IMR-90 (cell line): Measurements from ENCODE around the gene RFX1. TPM values are rescaled to one million over a fixed set of nuclear protein-coding genes. Genes with fewer than 3 reads are reported as not detected.

Source experiments
- ATAC-seq: fragments of 200-7000 bp; cut with Tn5 transposase; 2 replicates; pipeline ENCODE4 v1.9.1; 2020; ENCODE audit warnings: low read depth, mild to moderate bottlenecking, moderate library complexity
- BruUV-seq: library from RNA; stranded (reverse); fragments of 400-500 nt; replicated peaks from 2 replicates; lab custom pipeline; 2021; lab: Mats Ljungman, UMichigan
- CTCF ChIA-PET: fragments of 300-600 bp; formaldehyde crosslinking; extraction: SDS; loops from one replicate; lab custom pipeline; 2021; ENCODE audit warnings: antibody characterized with exemption; lab: Yijun Ruan, JAX
- POLR2A ChIA-PET: fragments of 300-600 bp; sonication (Branson Sonifier 250); formaldehyde crosslinking; loops from one replicate; lab custom pipeline; 2022; ENCODE audit warnings: antibody characterized with exemption; ENCODE audit not compliant: unreplicated experiment; lab: Charles Lee
- DNase-seq: peaks from one replicate; pipeline ENCODE4 v3.0.0; 2013
- H2AFZ ChIP-seq: replicated peaks from 2 replicates; pipeline ENCODE3; 2013; ENCODE audit warnings: low read length, mild to moderate bottlenecking; ENCODE audit not compliant: poor library complexity
- H2AK5ac ChIP-seq: 2 replicates; pipeline ENCODE4 v1.6.1; 2013; ENCODE audit warnings: low read depth, low read length, inconsistent platforms
- H2AK9ac ChIP-seq: replicated peaks from 2 replicates; pipeline ENCODE3; 2013; ENCODE audit warnings: mild to moderate bottlenecking, low read depth, low read length, moderate library complexity; ENCODE audit not compliant: poor library complexity
- H2BK120ac ChIP-seq: 2 replicates; pipeline ENCODE4 v1.6.1; 2013; ENCODE audit warnings: low read depth, low read length, inconsistent platforms
- H2BK15ac ChIP-seq: 3 replicates; pipeline ENCODE4 v1.6.1; 2013; ENCODE audit warnings: low read depth, low read length, inconsistent platforms
- H2BK20ac ChIP-seq: 2 replicates; pipeline ENCODE4 v1.6.1; 2013; ENCODE audit warnings: low read depth, mild to moderate bottlenecking, inconsistent platforms, low read length, moderate library complexity
- H2BK5ac ChIP-seq: 2 replicates; pipeline ENCODE4 v1.6.1; 2013; ENCODE audit warnings: mild to moderate bottlenecking, low read depth, low read length, inconsistent platforms; ENCODE audit not compliant: poor library complexity, severe bottlenecking
- H3K14ac ChIP-seq: replicated peaks from 2 replicates; pipeline ENCODE4 v1.6.1; 2013; ENCODE audit warnings: low read depth, low read length, inconsistent platforms
- H3K18ac ChIP-seq: 2 replicates; pipeline ENCODE4 v1.6.1; 2013; ENCODE audit warnings: low read depth, low read length, control low read depth
- H3K23ac ChIP-seq: 2 replicates; pipeline ENCODE4 v1.6.1; 2013; ENCODE audit warnings: low read depth, low read length, inconsistent platforms
- H3K27ac ChIP-seq: 2 replicates; pipeline ENCODE4 v1.5.1; 2013; ENCODE audit warnings: mild to moderate bottlenecking, control low read depth, low read length; ENCODE audit not compliant: insufficient read depth
- H3K27me3 ChIP-seq: 2 replicates; pipeline ENCODE4 v1.6.1; 2013; ENCODE audit warnings: low read length; ENCODE audit not compliant: control insufficient read depth, insufficient read depth
- H3K36me3 ChIP-seq: 2 replicates; pipeline ENCODE4 v1.6.1; 2013; ENCODE audit warnings: low read length, mixed read lengths; ENCODE audit not compliant: control insufficient read depth, insufficient read depth
- H3K4ac ChIP-seq: 2 replicates; pipeline ENCODE4 v1.6.1; 2013; ENCODE audit warnings: low read depth, low read length, inconsistent platforms
- H3K4me1 ChIP-seq: 2 replicates; pipeline ENCODE4 v1.6.1; 2013; ENCODE audit warnings: low read length, mixed read lengths; ENCODE audit not compliant: control insufficient read depth, insufficient read depth
- H3K4me2 ChIP-seq: 2 replicates; pipeline ENCODE4 v1.6.1; 2013; ENCODE audit warnings: low read depth, mild to moderate bottlenecking, control low read depth, low read length, moderate library complexity
- H3K4me3 ChIP-seq: 2 replicates; pipeline ENCODE4 v1.5.1; 2013; ENCODE audit warnings: low read depth, mild to moderate bottlenecking, control low read depth, low read length, moderate library complexity; ENCODE audit not compliant: insufficient read depth
- H3K56ac ChIP-seq: 2 replicates; pipeline ENCODE4 v1.6.1; 2013; ENCODE audit warnings: low read length, inconsistent platforms; ENCODE audit not compliant: insufficient read depth; ENCODE audit errors: extremely low read depth
- H3K79me1 ChIP-seq, 2 experiments: 2 replicates each; pipeline ENCODE4 v1.6.1; 2013; ENCODE audit warnings: low read length in 2 of 2, inconsistent platforms in 1 of 2, low read depth in 1 of 2
- H3K9ac ChIP-seq: 2 replicates; pipeline ENCODE4 v1.6.1; 2013; ENCODE audit warnings: low read depth, low read length, control low read depth
- H3K9me1 ChIP-seq: 2 replicates; pipeline ENCODE4 v1.6.1; 2013; ENCODE audit warnings: low read length, inconsistent platforms; ENCODE audit not compliant: insufficient read depth
- H3K9me3 ChIP-seq: 2 replicates; pipeline ENCODE4 v1.6.1; 2013; ENCODE audit warnings: low read length; ENCODE audit not compliant: control insufficient read depth, insufficient read depth
- H4K20me1 ChIP-seq: 2 replicates; pipeline ENCODE4 v1.6.1; 2013; ENCODE audit warnings: low read length, inconsistent platforms; ENCODE audit not compliant: insufficient read depth
- H4K5ac ChIP-seq: 2 replicates; pipeline ENCODE4 v1.6.1; 2013; ENCODE audit warnings: mild to moderate bottlenecking, low read depth, low read length, control low read depth
- H4K8ac ChIP-seq, 2 experiments: 2 replicates each; pipeline ENCODE4 v1.6.1; 2013; ENCODE audit warnings: low read depth in 2 of 2, low read length in 2 of 2, control low read depth in 1 of 2, inconsistent platforms in 1 of 2
- H4K91ac ChIP-seq: 2 replicates; pipeline ENCODE4 v1.6.1; 2013; ENCODE audit warnings: low read depth, low read length, inconsistent platforms; ENCODE audit not compliant: insufficient read depth
- CTCF ChIP-seq: conservative IDR thresholded peaks from 2 replicates; pipeline ENCODE4 v1.5.1; 2012; ENCODE audit warnings: mild to moderate bottlenecking, low read depth, low read length, improper control_type of control experiment
- WGBS, 2 experiments: methylation state at CpG; one replicate each; pipeline versions ENCODE4 v1.1.5 to v1.1.7; 2013; ENCODE audit warnings: missing lambda C conversion rate in 2 of 2; ENCODE audit not compliant: insufficient read length in 1 of 2; ENCODE audit errors: extremely low coverage in 2 of 2; 5-methylcytosine and 5-hydroxymethylcytosine counted together
- dilution Hi-C: fragments of 300-500 bp; cut with HindIII; formaldehyde crosslinking; loops from one replicate; pipeline ENCODE4 v1.14.3; 2018; ENCODE audit warnings: low sequenced_read_pairs; ENCODE audit not compliant: unreplicated experiment
- in situ Hi-C: fragments of 300-500 bp; cut with MboI; formaldehyde crosslinking; loops from 3 replicates; pipeline ENCODE4 v1.14.3; 2019; ENCODE audit warnings: low sequenced_read_pairs, inconsistent platforms, mixed read lengths
- intact Hi-C: fragments of 100-400 bp; cut with micrococcal nuclease; formaldehyde crosslinking; loops from 2 replicates; pipeline ENCODE4 v1.10.0; 2022
- polyA plus RNA-seq, 3 experiments: library from polyadenylated mRNA; depleted of rRNA; stranded (reverse); fragments of >200 nt; gene quantifications; 2 replicates each; pipeline ENCODE4 v1.2.3, GENCODE V29; 2012; ENCODE audit warnings: low replicate concordance in 1 of 3
- total RNA-seq: library from RNA; depleted of rRNA; stranded (reverse); fragments of >200 nt; gene quantifications from 2 replicates; pipeline ENCODE4 v1.2.3, GENCODE V29; 2012

RFX1 gene
- total and polyA plus RNA-seq, 2 of the 4 experiments (the other 2 are of a cell fraction), result 0.36 to 3.1 TPM

GRCh38 chr19:13978351-13979243 is 27.5 kb downstream of the RFX1 start:
- TF ChIP-seq CTCF, result no peak
- H3K4me2 ChIP-seq, result no peak overlapping the region
- no peak overlapping the region for H3K4me3 ChIP-seq
- no TSS peak for BruUV-seq
- H3K18ac ChIP-seq, result no peak overlapping the region
- in situ Hi-C loops (no loop called here), intact Hi-C loops (no loop called here), dilution Hi-C loops (no loop called here)
- DNase-seq (no peak), ATAC-seq (no peak; the same call in none of the 2 replicates)
- H3K9me1 ChIP-seq, result no peaks in the 10 kb centered on the region
- H3K4me1 ChIP-seq, result no peaks in the 10 kb centered on the region
- peaks cover 12% of the 10 kb centered on the region; the same call in 1 of the 2 replicates for H3K36me3 ChIP-seq
- 30% methylated on average over 17 of the region's 74 CpGs; no CpG with 5 or more reads in 1 of the 2 experiments for WGBS, 2 experiments
- H2BK20ac ChIP-seq, result no peak overlapping the region
- H2AK9ac ChIP-seq, result peak overlapping the region; percentile 16
- no peak overlapping the region for H3K9ac ChIP-seq
- ChIA-PET POLR2A (no interaction called here), CTCF (no interaction called here)
- no peak overlapping the region for H3K56ac ChIP-seq
- H4K20me1 ChIP-seq, result no peaks in the 10 kb centered on the region
- no peaks in the 10 kb centered on the region for H3K79me1 ChIP-seq
- no peaks in the 10 kb centered on the region for H3K9me3 ChIP-seq
- H3K27ac ChIP-seq, result no peak overlapping the region
- H2BK15ac ChIP-seq, result no peak overlapping the region
- H2BK120ac ChIP-seq, result no peak overlapping the region
- no peak overlapping the region for H4K8ac ChIP-seq
- H2AK5ac ChIP-seq, result no peak overlapping the region
- H2BK5ac ChIP-seq, result no peak overlapping the region
- H4K5ac ChIP-seq, result no peak overlapping the region
- H3K4ac ChIP-seq, result no peak overlapping the region
- no peak overlapping the region for H3K23ac ChIP-seq
- no peak overlapping the region for H3K14ac ChIP-seq
- peak overlapping the region; percentile 58 for H2AFZ ChIP-seq
- H3K27me3 ChIP-seq, result no peaks in the 10 kb centered on the region
- H4K91ac ChIP-seq, result no peak overlapping the region
